SU-DHL-6 (cell line): ENCODE data around the gene CCR7.

Source experiments
- CTCF ChIP-seq: fragments of 200-600 bp; sonication (generic); IDR thresholded peaks from one replicate; pipeline ENCODE4 v1.5.1; 2017; ENCODE audit warnings: antibody characterized with exemption, mild to moderate bottlenecking, low read length, moderate library complexity; ENCODE audit not compliant: insufficient read depth, poor library complexity, severe bottlenecking
- EZH2phosphoT487 ChIP-seq: fragments of 200-600 bp; sonication (generic), shearing (Covaris generic); conservative IDR thresholded peaks from 2 replicates; pipeline ENCODE4 v1.6.1; 2018; ENCODE audit warnings: mild to moderate bottlenecking, antibody characterized with exemption, low read length, moderate library complexity, mixed read lengths

GRCh38 chr17:40565769-40566409 is 617 bp upstream of the CCR7 start:
- no peak for TF ChIP-seq CTCF
- TF ChIP-seq EZH2phosphoT487, result no peak
